PFSK-1 (cell line): ENCODE results near the gene FAM222A.

ENCODE experiments used
- SIN3A ChIP-seq: IDR thresholded peaks from 2 replicates; pipeline ENCODE4 v1.6.1; 2012; ENCODE audit warnings: mild to moderate bottlenecking, low read length, moderate library complexity, borderline replicate concordance; ENCODE audit not compliant: insufficient read depth
- TAF1 ChIP-seq: IDR thresholded peaks from 2 replicates; pipeline ENCODE4 v1.6.1; 2012; ENCODE audit warnings: low read length, control low read depth, borderline replicate concordance; ENCODE audit not compliant: insufficient read depth

GRCh38 chr12:109764123-109764522, 50.5 kb downstream of the FAM222A start:
- no peak for TF ChIP-seq TAF1
- no peak for TF ChIP-seq SIN3A
